Stomach (tissue), 4 donors: ENCODE measurements around the gene ZNF221.
"Not testable (repeated sequence)": the region's sequence is repeated elsewhere in the genome, so short reads cannot be mapped to it uniquely, and the experiment has no call there.

Experiments
- CTCF ChIP-seq, 7 experiments: fragments of 450-650 bp in 4 of 7; fragments of 200-600 bp in 3 of 7; sonication (generic) in 3 of 7; IDR thresholded peaks; one replicate each; pipeline ENCODE4 v1.5.1; 2016 to 2019; ENCODE audit warnings: antibody characterized with exemption in 7 of 7, control low read depth in 2 of 7, mild to moderate bottlenecking in 1 of 7
- EP300 ChIP-seq: sonication (generic); formaldehyde crosslinking; IDR thresholded peaks from one replicate; pipeline ENCODE4 v1.6.1; 2017; ENCODE audit warnings: antibody characterized with exemption
- POLR2A ChIP-seq, 4 donors: fragments of 450-650 bp; IDR thresholded peaks; one replicate each; pipeline ENCODE4 v1.6.1; 2016; ENCODE audit warnings: antibody characterized with exemption in 4 of 4, control low read depth in 2 of 4, mild to moderate bottlenecking in 1 of 4, moderate library complexity in 1 of 4
- POLR2AphosphoS5 ChIP-seq, 3 donors: sonication (generic); formaldehyde crosslinking; IDR thresholded peaks; one replicate each; pipeline ENCODE4 v1.6.1; 2016; ENCODE audit warnings: antibody characterized with exemption in 3 of 3

DNA sequence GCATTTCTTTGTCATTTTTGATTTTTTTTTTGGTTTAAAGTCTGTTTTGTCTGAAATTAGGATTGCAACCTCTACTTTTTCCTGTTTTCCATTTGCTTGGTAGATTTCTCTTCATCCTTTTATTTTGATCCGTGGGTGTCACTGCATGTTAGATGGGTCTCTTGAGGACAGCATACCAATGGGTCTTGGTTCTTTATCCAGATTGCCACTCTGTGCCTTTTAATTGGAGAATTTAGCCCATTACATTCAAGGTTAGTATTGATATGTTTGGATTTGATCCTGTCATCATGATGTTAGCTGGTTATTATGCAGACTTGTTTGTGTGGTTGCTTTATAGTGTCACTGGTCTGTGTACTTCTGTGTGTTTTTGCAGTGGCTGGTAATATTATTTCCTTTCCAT lies 3.6 kb upstream of the ZNF221 start:
- TF ChIP-seq CTCF (IDR thresholded peaks at IDR 0.05); POLR2AphosphoS5 (IDR thresholded peaks at IDR 0.05); EP300; POLR2A (IDR thresholded peaks at IDR 0.05): not testable (repeated sequence)
